Bone marrow (tissue), 2 donors: Measurements from ENCODE around the gene FRY.

Experiments
- DNase-seq, 2 donors: peaks; one replicate each; lab custom pipeline; 2025; lab: John Stamatoyannopoulos, UW

The FRY gene

DNA sequence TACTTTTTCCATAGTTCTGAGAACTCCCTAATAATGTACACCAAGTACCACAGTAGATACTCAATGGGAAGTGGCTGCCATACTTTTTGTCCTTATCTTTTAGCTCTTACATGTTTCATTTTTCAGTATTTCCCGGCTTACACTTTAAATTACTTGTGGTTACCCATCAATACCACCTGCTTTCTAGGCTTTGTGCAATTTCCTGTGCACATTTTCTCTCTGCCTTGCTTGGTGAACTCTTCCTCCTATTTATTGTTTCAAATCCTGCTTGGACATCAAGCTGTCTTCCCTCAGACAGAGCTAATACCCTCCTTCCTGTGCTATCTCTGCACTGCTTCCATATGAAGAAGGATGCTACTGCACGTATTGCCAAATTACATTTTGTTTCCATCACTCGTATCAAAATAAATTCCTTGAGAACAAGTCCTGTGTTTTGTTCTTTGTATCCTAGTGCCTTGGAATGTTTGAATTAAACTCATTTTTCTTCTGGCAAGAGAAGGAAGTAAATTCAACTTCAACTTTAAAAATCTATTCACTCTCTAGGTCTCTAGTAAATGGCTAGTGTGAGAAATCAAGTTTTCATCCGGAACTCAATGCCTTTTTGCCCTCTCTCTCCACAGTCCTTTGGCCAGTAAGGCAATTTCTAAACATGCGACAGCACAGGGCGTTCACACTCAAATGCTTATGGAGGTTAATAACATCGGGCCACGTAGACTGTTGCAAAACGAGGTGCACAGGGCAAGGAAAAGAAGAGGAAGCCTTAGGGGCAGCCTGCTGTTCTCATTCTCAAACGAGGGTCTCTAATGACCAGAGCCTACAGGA, 277.9 kb downstream of the FRY start:
- DNase-seq = no peak

GRCh38 chr13:32310134-32310706, 278.6 kb downstream of the FRY start:
- peak in 1 of 2 donors; percentile 66 for DNase-seq

- DNase-seq = no peak
Observed at GRCh38 chr13:32311188-32311897, 279.8 kb downstream of the FRY start.

DNA sequence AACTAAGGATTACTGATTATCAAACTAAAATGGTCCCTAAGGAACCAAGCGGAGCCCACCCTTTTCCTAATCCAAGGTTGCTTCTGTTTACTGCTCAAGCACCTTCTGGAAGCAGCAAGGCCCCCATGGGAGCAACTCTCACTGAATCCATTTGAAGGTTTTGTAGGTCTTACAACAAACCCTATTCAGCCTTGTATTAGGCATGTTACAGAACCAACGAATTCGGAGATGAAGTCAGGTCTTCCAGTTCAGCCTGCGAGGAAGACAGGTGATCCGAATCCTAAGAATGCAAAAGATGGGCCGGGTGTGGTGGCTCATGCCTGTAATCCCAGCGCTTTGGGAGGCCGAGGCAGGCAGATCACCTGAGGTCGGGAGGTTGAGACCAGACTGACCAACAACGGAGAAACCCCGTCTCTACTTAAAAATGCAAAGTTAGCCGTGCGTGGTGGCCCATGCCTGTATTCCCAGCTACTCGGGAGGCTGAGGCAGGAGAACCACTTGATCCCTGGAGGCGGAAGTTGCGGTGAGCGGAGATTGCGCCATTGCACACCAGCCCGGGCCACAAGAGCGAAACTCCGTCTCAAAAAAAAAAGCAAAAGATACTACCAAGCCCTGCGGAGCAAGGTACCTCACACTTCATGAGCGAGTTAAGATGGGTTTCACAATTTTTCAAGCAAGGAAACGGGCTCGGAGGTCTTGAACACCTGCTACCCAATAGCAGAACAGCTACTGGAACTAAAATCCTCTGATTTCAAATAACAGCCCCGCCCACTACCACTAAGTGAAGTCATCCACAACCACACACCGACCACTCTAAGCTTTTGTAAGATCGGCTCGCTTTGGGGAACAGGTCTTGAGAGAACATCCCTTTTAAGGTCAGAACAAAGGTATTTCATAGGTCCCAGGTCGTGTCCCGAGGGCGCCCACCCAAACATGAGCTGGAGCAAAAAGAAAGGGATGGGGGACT, 283.0 kb downstream of the FRY start:
- DNase-seq = peak; percentile 72 to 73

- peak; percentile 61 to 76 for DNase-seq
Observed at GRCh38 chr13:32315238-32316027, 283.9 kb downstream of the FRY start, which contains the start of the genes BRCA2 and ZAR1L. Gene BRCA2 (plus strand): TSS chr13:32315508. CDS start chr13:32316461, 953 bp downstream. Gene ZAR1L (minus strand): TSS chr13:32315363. CDS start chr13:32311925, 3,438 bp downstream.

DNA sequence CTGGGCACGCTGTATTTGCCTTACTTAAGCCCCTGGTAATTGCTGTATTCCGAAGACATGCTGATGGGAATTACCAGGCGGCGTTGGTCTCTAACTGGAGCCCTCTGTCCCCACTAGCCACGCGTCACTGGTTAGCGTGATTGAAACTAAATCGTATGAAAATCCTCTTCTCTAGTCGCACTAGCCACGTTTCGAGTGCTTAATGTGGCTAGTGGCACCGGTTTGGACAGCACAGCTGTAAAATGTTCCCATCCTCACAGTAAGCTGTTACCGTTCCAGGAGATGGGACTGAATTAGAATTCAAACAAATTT, 284.4 kb downstream of the FRY start:
- no peak for DNase-seq

DNA sequence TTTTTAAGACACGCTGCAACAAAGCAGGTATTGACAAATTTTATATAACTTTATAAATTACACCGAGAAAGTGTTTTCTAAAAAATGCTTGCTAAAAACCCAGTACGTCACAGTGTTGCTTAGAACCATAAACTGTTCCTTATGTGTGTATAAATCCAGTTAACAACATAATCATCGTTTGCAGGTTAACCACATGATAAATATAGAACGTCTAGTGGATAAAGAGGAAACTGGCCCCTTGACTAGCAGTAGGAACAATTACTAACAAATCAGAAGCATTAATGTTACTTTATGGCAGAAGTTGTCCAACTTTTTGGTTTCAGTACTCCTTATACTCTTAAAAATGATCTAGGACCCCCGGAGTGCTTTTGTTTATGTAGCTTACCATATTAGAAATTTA, 284.9 kb downstream of the FRY start:
- peak in 1 of 2 donors; percentile 10 for DNase-seq

- no peak for DNase-seq
Observed at GRCh38 chr13:32317716-32318465, 286.3 kb downstream of the FRY start.

DNA sequence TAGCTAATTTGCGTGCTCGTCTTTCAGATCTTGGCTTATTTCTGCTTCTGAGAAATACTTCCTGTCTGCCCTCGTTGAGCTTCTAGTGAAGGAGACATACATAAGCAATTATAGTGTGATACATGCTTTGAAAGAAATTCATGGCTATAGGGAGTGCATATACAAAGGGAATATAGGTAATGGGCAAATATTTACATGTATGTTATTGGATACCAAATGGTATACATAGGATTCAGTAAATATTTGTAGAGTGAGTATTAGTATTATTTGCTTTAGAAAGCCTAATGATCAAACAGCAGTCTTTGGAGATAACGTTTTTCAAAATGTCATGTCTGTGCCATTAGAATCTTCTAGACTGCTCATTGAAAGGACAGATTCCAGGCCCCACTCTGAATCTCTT, 289.0 kb downstream of the FRY start:
- no peak for DNase-seq

DNA sequence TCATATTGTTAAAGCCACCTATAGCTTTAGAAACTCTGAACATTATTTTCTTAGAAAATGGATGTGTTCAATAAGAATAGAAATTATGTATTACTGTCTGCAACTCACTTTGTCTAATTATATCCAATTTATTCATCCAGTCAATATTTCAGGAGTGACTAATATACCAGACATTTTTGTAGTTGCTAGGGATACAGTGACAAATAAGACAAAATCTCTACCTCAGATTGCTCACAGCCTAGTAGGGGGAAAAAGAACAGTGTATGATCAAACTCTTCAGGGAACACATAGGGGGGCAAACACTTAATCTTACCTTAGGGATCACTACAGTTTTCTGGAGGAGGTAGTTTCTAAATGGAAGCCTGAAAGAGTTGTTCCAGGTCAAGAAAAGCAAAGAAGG, 292.3 kb downstream of the FRY start:
- no peak for DNase-seq

GRCh38 chr13:32330441-32330840, 298.9 kb downstream of the FRY start:
- DNase-seq = no peak

GRCh38 chr13:32334671-32335070, 303.1 kb downstream of the FRY start:
- DNase-seq = no peak

- peak in 1 of 2 donors; percentile 64 for DNase-seq
Observed at GRCh38 chr13:32340914-32341313, 309.3 kb downstream of the FRY start.

GRCh38 chr13:32347651-32348050, 316.1 kb downstream of the FRY start:
- DNase-seq = no peak
